ENCODE data around the gene ARHGAP33. TPM values are rescaled to one million over a fixed set of nuclear protein-coding genes. Genes with fewer than 3 reads are reported as not detected.
A peak's percentile ranks its signal among the peaks of the same experiment; 100 is the strongest.

The ARHGAP33 gene
- total RNA-seq, 1 experiment from 2014 or later = 19.5 TPM

DNA sequence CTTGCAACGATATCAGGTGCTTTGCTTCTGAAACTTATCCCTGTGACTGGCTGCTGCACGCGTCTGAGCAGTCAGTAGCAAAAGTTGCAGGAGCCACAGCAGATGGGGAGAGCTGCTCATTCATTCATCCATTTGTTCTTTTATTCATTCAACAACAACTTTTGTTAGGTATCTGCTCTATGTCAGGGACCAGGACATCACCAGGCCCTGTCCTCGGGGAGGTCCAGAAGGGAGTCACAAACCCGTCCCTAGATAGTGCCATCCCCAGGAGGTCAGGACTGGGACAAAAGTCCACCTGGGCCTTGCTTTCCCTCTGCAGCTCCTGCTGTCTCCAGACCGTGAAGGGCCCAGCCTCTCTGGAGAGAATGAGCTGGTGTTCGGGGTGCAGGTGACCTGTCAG lies 2.6 kb downstream of the ARHGAP33 start:
- H3K4me2 ChIP-seq (ENCODE audit: insufficient read depth, insufficient read length, low read length) = no peak overlapping the region
- no peak overlapping the region for H3K9ac ChIP-seq (ENCODE audit: extremely low read depth, insufficient read length, low read length)

More for the DNA sequence above, 2.6 kb downstream of the ARHGAP33 start:
- H2BK5ac ChIP-seq (ENCODE audit: insufficient read length, low read length) = no peak overlapping the region
- no peak overlapping the region for H2AFZ ChIP-seq (ENCODE audit: low read length)
- no peak overlapping the region for H2BK20ac ChIP-seq (ENCODE audit: low read depth, low read length, poor library complexity, severe bottlenecking)
- no peaks in the 10 kb centered on the region for H3K79me1 ChIP-seq (ENCODE audit: insufficient read depth, low read depth, low read length, poor library complexity, severe bottlenecking)
- no peak for DNase-seq
- no peak overlapping the region for H4K91ac ChIP-seq (ENCODE audit: insufficient read length, low read depth, low read length)
- Mint-ChIP-seq H3K27ac (no peak overlapping the region; a peak in 1 of 7 replicates), H3K4me3 (peak overlapping the region in 1 of 2 experiments; percentile 88; a peak in 1 of 5 replicates), H3K9me3 (no peaks in the 10 kb centered on the region; a peak in 1 of 5 replicates), H3K27me3 (ENCODE audit: low read depth) (peaks cover 32% of the 10 kb centered on the region), H3K36me3 (ENCODE audit: insufficient read depth in 1 of 3, low read depth in 3 of 3) (peaks cover 0 to 7% (median 2%) of the 10 kb centered on the region in 3 experiments; a peak in 2 of 7 replicates), H3K4me1 (peaks cover 32 to 41% of the 10 kb centered on the region in 2 experiments)
- no peak overlapping the region for H3T11ph ChIP-seq (ENCODE audit: low read length)
- no CpG with 5 or more reads among the region's 7 CpGs for WGBS (ENCODE audit: extremely low coverage, insufficient read length, low lambda C conversion rate)
- no peaks in the 10 kb centered on the region for H3K79me2 ChIP-seq (ENCODE audit: insufficient read depth, low read length)
- no peak overlapping the region for H3K56ac ChIP-seq (ENCODE audit: insufficient read length, low read depth, low read length)
- peaks cover 5% of the 10 kb centered on the region; the same call in 1 of the 2 replicates for H3K4me1 ChIP-seq (ENCODE audit: insufficient read depth, low read length)
- H4K20me1 ChIP-seq (ENCODE audit: control insufficient read depth, insufficient read depth, insufficient read length) = no peaks in the 10 kb centered on the region
- no peak overlapping the region for H4K8ac ChIP-seq (replicated peaks; ENCODE audit: insufficient read length, low read depth, low read length)
- no peak overlapping the region for H2BK120ac ChIP-seq (ENCODE audit: low read depth, low read length, poor library complexity, severe bottlenecking)
- H3K18ac ChIP-seq (ENCODE audit: insufficient read length, low read depth, low read length) = no peak overlapping the region
- no peak overlapping the region for H2BK15ac ChIP-seq (ENCODE audit: low read depth, low read length)
- no peak overlapping the region for H3K27ac ChIP-seq (ENCODE audit: insufficient read length, low read depth, low read length)
- H3K9me3 ChIP-seq (ENCODE audit: control insufficient read depth, low read depth, low read length) = no peaks in the 10 kb centered on the region
- H3K14ac ChIP-seq (ENCODE audit: insufficient read depth, low read length) = no peak overlapping the region
- H3K27me3 ChIP-seq (ENCODE audit: insufficient read depth, low read length) = no peaks in the 10 kb centered on the region
- H2BK12ac ChIP-seq (ENCODE audit: insufficient read length, low read depth, low read length) = no peak overlapping the region
- TF ChIP-seq, protein P1, sequence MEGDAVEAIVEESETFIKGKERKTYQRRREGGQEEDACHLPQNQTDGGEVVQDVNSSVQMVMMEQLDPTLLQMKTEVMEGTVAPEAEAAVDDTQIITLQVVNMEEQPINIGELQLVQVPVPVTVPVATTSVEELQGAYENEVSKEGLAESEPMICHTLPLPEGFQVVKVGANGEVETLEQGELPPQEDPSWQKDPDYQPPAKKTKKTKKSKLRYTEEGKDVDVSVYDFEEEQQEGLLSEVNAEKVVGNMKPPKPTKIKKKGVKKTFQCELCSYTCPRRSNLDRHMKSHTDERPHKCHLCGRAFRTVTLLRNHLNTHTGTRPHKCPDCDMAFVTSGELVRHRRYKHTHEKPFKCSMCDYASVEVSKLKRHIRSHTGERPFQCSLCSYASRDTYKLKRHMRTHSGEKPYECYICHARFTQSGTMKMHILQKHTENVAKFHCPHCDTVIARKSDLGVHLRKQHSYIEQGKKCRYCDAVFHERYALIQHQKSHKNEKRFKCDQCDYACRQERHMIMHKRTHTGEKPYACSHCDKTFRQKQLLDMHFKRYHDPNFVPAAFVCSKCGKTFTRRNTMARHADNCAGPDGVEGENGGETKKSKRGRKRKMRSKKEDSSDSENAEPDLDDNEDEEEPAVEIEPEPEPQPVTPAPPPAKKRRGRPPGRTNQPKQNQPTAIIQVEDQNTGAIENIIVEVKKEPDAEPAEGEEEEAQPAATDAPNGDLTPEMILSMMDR (conservative IDR thresholded peaks at IDR 0.05) = no peak
- no peak overlapping the region for H4K5ac ChIP-seq (ENCODE audit: insufficient read length, low read depth, low read length)
- H3K23ac ChIP-seq (ENCODE audit: insufficient read length, low read depth, low read length) = no peak overlapping the region
- no peak overlapping the region for H3K4ac ChIP-seq (ENCODE audit: low read depth, low read length)
- peaks cover 5% of the 10 kb centered on the region for H3K23me2 ChIP-seq (ENCODE audit: insufficient read length, low read depth, low read length, poor library complexity, severe bottlenecking)
- no peak overlapping the region for H2AK5ac ChIP-seq (ENCODE audit: insufficient read length, low read length)

Data from H9 (cell line).